Testis (tissue), 3 donors: ENCODE measurements around the gene TOX2. TPM values are rescaled to one million over a fixed set of nuclear protein-coding genes. Genes with fewer than 3 reads are reported as not detected.

Experiments used
- DNase-seq: peaks from one replicate; pipeline ENCODE4 v3.0.0-alpha.2; 2019
- H3K27ac ChIP-seq, 2 donors: fragments of 200-600 bp; sonication (generic); one replicate each; pipeline ENCODE4 v1.5.1; 2019
- H3K27me3 ChIP-seq: fragments of 200-600 bp; sonication (generic); one replicate; pipeline ENCODE4 v1.5.1; 2019
- H3K36me3 ChIP-seq: fragments of 200-600 bp; sonication (generic); one replicate; pipeline ENCODE4 v1.5.1; 2017; ENCODE audit warnings: low read depth; ENCODE audit errors: missing control alignments
- H3K4me1 ChIP-seq: fragments of 200-600 bp; sonication (generic); one replicate; pipeline ENCODE4 v1.5.1; 2019
- H3K4me3 ChIP-seq, 2 donors: fragments of 200-600 bp; sonication (generic); one replicate each; pipeline ENCODE4 v1.5.1; 2017 to 2019
- H3K9me3 ChIP-seq: fragments of 200-600 bp; sonication (generic); one replicate; pipeline ENCODE4 v1.5.1; 2017
- CTCF ChIP-seq, 3 experiments: fragments of 450-650 bp in 2 of 3; fragments of 200-600 bp in 1 of 3; sonication (generic) in 1 of 3; IDR thresholded peaks; one replicate each; pipeline ENCODE4 v1.5.1; 2016 to 2019; ENCODE audit warnings: antibody characterized with exemption in 3 of 3, mild to moderate bottlenecking in 2 of 3, moderate library complexity in 1 of 3
- POLR2A ChIP-seq: fragments of 450-650 bp; IDR thresholded peaks from one replicate; pipeline ENCODE4 v1.6.1; 2017; ENCODE audit warnings: antibody characterized with exemption, mild to moderate bottlenecking, moderate library complexity
- WGBS, 2 donors: methylation state at CpG; one replicate each; pipeline ENCODE4 v1.1.5; 2018; 5-methylcytosine and 5-hydroxymethylcytosine counted together
- intact Hi-C: fragments of 100-400 bp; cut with DNase I; formaldehyde crosslinking; loops from one replicate; pipeline ENCODE4 v1.15.1; 2023; ENCODE audit warnings: low total_unique reads
- polyA plus RNA-seq: library from polyadenylated mRNA; stranded (reverse); fragments of 350-450 nt; fragmentation: Illumina TruSeq; extraction: RNeasy Lipid Tissue Mini Kit (QIAGEN cat#74804); gene quantifications from one replicate; pipeline ENCODE4 v1.2.3, GENCODE V29; 2014; ENCODE audit warnings: low read depth, low replicate concordance; ENCODE audit not compliant: insufficient read depth
- total RNA-seq, 2 donors: library from RNA; depleted of rRNA; stranded (reverse); fragments of >200 nt; gene quantifications; one replicate each; pipeline ENCODE4 v1.2.3, GENCODE V29; 2016

Gene TOX2
- total and polyA plus RNA-seq, 3 donors from 2014 or later = 43.8 to 67.0 (median 48.1) TPM

GRCh38 chr20:44050925-44051660, 136.4 kb downstream of the TOX2 start:
- 87 to 92% methylated on average over 20 to 25 of the region's 25 CpGs for WGBS, 2 donors

GRCh38 chr20:44051661-44052000, 137.0 kb downstream of the TOX2 start:
- Histone ChIP-seq H3K27ac (no peak overlapping the region), H3K4me3 (no peak overlapping the region), H3K4me1 (no peaks in the 10 kb centered on the region), H3K9me3 (no peaks in the 10 kb centered on the region), H3K36me3 (no peaks in the 10 kb centered on the region), H3K27me3 (no peaks in the 10 kb centered on the region)
- 92 to 93% methylated on average over 8 to 9 of the region's 9 CpGs for WGBS, 2 donors
- intact Hi-C loops = no loop called here
- DNase-seq = no peak
- TF ChIP-seq POLR2A (no peak), CTCF (IDR thresholded peaks at IDR 0.05) (no peak)

More at GRCh38 chr20:44050925-44051660, 136.4 kb downstream of the TOX2 start:
- Histone ChIP-seq H3K36me3 (no peaks in the 10 kb centered on the region), H3K4me1 (no peaks in the 10 kb centered on the region), H3K27me3 (no peaks in the 10 kb centered on the region), H3K4me3 (no peak overlapping the region), H3K9me3 (no peaks in the 10 kb centered on the region), H3K27ac (no peak overlapping the region)
- intact Hi-C loops = no loop called here
- DNase-seq = no peak
- TF ChIP-seq POLR2A (no peak), CTCF (IDR thresholded peaks at IDR 0.05) (no peak)

GRCh38 chr20:44052166-44052565, 137.5 kb downstream of the TOX2 start:
- TF ChIP-seq CTCF (IDR thresholded peaks at IDR 0.05) (no peak), POLR2A (no peak)
- Histone ChIP-seq H3K36me3 (no peaks in the 10 kb centered on the region), H3K4me1 (no peaks in the 10 kb centered on the region), H3K27ac (no peak overlapping the region), H3K4me3 (no peak overlapping the region), H3K9me3 (no peaks in the 10 kb centered on the region), H3K27me3 (no peaks in the 10 kb centered on the region)
- no peak for DNase-seq
- intact Hi-C loops = no loop called here
- WGBS, 2 donors = 76 to 80% methylated on average over 9 to 10 of the region's 10 CpGs

- Histone ChIP-seq H3K36me3 (no peaks in the 10 kb centered on the region), H3K4me3 (no peak overlapping the region), H3K27ac (no peak overlapping the region), H3K9me3 (no peaks in the 10 kb centered on the region), H3K27me3 (no peaks in the 10 kb centered on the region), H3K4me1 (no peaks in the 10 kb centered on the region)
- TF ChIP-seq CTCF (IDR thresholded peaks at IDR 0.05) (no peak), POLR2A (no peak)
- intact Hi-C loops = no loop called here
- WGBS, 2 donors = 81 to 90% methylated on average over 4 of the region's 4 CpGs
- DNase-seq = no peak
Measured at GRCh38 chr20:44053046-44053445, 138.4 kb downstream of the TOX2 start.

- Histone ChIP-seq H3K4me3 (no peak overlapping the region), H3K9me3 (no peaks in the 10 kb centered on the region), H3K27ac (no peak overlapping the region), H3K4me1 (no peaks in the 10 kb centered on the region), H3K27me3 (no peaks in the 10 kb centered on the region), H3K36me3 (no peaks in the 10 kb centered on the region)
- TF ChIP-seq CTCF (IDR thresholded peaks at IDR 0.05) = no peak
- intact Hi-C loops = no loop called here
- no peak for DNase-seq
- 89 to 93% methylated on average over 16 of the region's 16 CpGs for WGBS, 2 donors
Measured at GRCh38 chr20:44054118-44054517, 139.5 kb downstream of the TOX2 start.
